Measurements from ENCODE around the gene PDSS2.

DNA sequence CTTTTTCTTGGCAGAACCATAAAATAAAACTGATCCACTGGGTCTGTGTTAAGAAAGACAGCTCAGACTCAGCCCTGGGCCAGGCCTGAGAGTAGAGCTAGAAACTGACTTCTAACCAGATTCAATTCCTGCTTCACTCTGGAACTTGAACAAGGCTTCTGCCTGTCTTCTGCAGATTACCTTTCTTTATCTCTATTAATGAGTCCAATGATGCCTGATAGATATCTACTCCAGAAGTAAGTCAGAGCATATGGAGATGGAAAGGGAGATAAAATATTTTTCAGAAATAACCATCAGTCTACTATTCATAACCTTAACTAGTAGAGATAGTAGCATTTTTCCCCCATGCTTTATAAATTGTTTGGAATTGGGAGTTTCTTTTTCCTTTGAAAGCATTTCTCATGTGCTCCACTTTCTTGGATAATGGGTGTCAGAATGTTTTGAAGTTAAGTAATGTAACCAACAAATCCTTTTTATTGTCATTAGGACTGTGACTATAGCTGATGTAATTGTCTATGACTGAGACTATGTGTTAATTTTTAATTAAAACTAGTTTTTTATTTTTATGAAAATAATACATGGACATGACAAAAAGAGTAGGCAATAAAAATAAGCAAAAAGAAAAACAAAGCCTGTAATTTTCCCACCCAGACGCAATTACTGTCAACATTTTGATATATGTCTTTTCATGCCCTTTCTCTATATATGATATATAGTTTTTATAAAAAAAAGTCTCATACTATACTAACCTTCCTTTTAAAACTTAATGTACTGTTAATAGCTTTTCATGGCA lies 37.7 kb upstream of the PDSS2 start:
- TF ChIP-seq, protein P1, sequence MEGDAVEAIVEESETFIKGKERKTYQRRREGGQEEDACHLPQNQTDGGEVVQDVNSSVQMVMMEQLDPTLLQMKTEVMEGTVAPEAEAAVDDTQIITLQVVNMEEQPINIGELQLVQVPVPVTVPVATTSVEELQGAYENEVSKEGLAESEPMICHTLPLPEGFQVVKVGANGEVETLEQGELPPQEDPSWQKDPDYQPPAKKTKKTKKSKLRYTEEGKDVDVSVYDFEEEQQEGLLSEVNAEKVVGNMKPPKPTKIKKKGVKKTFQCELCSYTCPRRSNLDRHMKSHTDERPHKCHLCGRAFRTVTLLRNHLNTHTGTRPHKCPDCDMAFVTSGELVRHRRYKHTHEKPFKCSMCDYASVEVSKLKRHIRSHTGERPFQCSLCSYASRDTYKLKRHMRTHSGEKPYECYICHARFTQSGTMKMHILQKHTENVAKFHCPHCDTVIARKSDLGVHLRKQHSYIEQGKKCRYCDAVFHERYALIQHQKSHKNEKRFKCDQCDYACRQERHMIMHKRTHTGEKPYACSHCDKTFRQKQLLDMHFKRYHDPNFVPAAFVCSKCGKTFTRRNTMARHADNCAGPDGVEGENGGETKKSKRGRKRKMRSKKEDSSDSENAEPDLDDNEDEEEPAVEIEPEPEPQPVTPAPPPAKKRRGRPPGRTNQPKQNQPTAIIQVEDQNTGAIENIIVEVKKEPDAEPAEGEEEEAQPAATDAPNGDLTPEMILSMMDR (IDR thresholded peaks at IDR 0.05; ENCODE audit: borderline replicate concordance, extremely low read depth, low read length, poor library complexity, severe bottlenecking), result no peak
- TF ChIP-seq EZH2 (IDR thresholded peaks at IDR 0.05; ENCODE audit: borderline replicate concordance, low read depth, low read length, severe bottlenecking), result no peak
